ENCODE data around the gene LMBR1.
A peak's percentile ranks its signal among the peaks of the same experiment; 100 is the strongest.
"Not testable (repeated sequence)": the region's sequence is repeated elsewhere in the genome, so short reads cannot be mapped to it uniquely, and the experiment has no call there.

The LMBR1 gene

DNA sequence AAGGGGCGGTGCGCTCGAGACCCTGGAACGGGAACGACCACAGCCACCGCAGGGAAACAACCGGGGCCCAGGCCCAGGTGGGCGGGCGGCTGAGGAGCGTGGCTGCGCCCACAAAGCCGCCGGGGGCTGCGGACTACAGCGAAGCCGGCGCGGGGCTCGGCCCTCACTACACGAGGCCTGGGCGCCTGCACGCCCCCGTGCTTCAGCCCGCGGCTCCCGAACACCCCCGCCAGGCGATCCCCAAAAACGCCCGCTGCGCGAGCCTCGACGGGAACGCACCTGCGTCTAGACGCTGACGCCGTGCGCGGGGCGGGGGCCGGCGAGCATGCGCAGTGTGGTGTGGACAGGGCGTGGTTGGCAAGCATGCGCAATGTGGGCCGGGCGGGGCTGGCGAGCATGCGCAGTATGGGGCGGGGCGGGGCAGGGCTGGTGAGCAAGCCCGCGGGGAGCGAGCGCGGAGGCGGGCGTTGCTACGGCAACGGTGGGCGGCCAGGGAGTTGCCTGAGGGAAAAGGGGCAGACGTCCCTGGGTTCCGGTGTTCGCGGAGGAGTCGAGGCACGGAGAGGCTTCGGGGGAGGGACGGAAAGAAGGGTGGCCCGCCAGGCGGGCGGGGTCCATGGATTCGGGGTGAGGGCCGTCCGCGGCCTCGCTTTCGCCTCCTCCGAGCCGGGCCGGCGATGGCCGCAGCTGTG, 252.6 kb downstream of the LMBR1 start, which contains the start of gene RNF32:
TSS of gene RNF32 (plus strand) at position 518 of the 692 bp plus-strand sequence. CDS start 3,104 bp downstream, outside the sequence.
- peak within 1 kb of the TSS; percentile 83 for H3K9ac ChIP-seq (ENCODE audit: low read depth, low read length)
- no peaks in the 10 kb centered on the region for H3K36me3 ChIP-seq (ENCODE audit: insufficient read depth, low read length)

DNA sequence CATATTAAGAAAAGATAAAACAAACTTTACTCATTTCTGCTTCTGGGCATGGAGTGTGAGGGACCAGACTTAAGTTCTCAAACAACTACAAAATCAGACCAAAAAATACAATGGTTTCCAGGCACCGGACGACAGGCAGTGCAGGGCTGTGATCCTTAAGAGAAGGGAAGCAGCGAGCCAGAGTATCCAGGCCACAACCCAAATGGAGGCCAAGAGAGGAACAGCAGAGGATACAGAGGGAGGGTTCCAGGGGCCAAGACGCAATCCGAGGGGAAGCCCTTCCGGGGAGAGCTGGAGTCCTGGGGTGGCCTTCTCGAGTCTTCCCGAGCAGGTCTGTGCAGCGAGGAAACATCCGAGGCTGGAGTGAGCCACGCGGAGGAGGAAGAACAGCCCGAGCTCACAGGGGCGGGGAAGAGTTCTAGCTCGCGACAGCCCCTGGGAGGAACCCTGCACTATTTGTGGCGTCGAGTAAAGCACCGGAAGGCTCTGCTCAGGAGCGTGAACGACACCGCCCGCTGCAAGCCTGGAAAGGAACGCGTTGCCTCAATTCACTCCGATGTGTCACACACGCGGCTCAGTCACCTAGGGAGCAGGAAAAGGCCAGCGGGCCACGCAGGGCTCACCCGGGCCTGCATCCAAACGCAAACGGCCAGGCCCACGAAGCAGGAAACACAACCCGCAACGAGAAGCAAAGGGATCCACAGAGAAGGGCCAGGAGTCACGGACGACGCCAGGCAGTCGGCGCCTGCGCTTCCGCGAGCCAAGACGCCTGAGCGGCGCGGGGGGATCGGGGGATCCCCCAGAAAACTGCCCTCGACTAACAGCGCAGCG, 253.3 kb downstream of the LMBR1 start:
- H3K9me3 ChIP-seq (ENCODE audit: control insufficient read depth, insufficient read depth, low read length), result no peaks in the 10 kb centered on the region
- peak overlapping the region; percentile 61 for H3K9ac ChIP-seq (ENCODE audit: low read depth, low read length)
- H3K4me1 ChIP-seq (ENCODE audit: insufficient read depth, low read length), result 0 out of 2 replicates have a peak, but pooled peaks cover 4% of the 10 kb centered on the region
- no peaks in the 10 kb centered on the region for H3K36me3 ChIP-seq (ENCODE audit: insufficient read depth, low read length)

More for the DNA sequence above, 252.6 kb downstream of the LMBR1 start, which contains the start of gene RNF32:
- Histone ChIP-seq H3K9me3 (ENCODE audit: control insufficient read depth, insufficient read depth, low read length) (no peaks in the 10 kb centered on the region), H3K4me1 (ENCODE audit: insufficient read depth, low read length) (0 out of 2 replicates have a peak, but pooled peaks cover 4% of the 10 kb centered on the region)

DNA sequence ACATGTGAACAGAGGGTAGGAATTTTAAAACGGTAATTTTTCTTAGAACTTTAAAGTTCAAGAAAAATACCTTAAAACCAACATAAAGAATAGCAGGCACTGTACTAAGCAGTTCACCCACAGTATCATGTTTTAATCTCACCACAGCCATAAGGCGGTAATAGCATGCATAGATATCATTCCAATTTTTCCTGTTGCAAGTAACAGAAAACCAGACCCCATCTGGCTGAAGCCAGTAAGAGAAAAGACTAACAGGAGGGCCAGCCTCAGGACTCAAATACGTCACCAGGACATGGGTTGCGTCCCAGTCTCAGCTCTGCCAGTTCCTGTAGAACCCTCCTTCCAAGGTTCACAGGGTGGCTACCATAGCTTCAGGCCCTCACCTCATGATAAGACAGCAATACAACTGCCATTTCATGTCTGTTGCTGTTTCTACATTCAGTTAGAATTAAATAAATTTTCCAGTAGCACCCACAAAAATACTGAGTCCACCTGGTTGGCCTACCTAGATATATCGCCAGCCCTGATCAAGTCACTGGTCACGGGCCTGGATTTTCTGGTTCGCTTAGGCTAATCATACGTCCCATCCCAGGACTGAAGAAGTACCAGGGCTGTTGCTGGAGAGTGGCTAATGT, 254.4 kb downstream of the LMBR1 start:
- no peaks in the 10 kb centered on the region for H3K36me3 ChIP-seq (ENCODE audit: insufficient read depth, low read length)
- no peaks in the 10 kb centered on the region for H3K9me3 ChIP-seq (ENCODE audit: control insufficient read depth, insufficient read depth, low read length)
- peak overlapping the region; percentile 61; the same call in 1 of the 2 replicates for H3K9ac ChIP-seq (ENCODE audit: low read depth, low read length)
- 0 out of 2 replicates have a peak, but pooled peaks cover 4% of the 10 kb centered on the region for H3K4me1 ChIP-seq (ENCODE audit: insufficient read depth, low read length)

DNA sequence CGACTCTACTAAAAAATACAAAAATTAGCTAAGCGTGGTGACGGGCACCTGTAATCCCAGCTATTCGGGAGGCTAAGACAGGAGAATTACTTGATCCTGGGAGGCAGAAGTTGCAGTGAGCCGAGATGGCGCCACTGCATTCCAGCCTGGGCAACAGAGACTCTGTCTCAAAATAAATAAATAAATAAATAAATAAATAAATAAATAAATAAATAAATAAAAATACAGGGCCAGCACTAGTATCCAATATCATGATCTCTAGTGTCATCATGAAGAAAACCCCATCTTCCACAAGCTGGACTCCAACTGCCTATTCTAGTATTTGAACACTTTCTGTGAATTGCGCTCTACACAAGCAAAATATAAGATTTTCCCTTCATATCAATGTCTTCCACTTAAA, 255.9 kb downstream of the LMBR1 start:
- H3K36me3 ChIP-seq (ENCODE audit: insufficient read depth, low read length); H3K9ac ChIP-seq (ENCODE audit: low read depth, low read length); H3K9me3 ChIP-seq (ENCODE audit: control insufficient read depth, insufficient read depth, low read length): not testable (repeated sequence)

DNA sequence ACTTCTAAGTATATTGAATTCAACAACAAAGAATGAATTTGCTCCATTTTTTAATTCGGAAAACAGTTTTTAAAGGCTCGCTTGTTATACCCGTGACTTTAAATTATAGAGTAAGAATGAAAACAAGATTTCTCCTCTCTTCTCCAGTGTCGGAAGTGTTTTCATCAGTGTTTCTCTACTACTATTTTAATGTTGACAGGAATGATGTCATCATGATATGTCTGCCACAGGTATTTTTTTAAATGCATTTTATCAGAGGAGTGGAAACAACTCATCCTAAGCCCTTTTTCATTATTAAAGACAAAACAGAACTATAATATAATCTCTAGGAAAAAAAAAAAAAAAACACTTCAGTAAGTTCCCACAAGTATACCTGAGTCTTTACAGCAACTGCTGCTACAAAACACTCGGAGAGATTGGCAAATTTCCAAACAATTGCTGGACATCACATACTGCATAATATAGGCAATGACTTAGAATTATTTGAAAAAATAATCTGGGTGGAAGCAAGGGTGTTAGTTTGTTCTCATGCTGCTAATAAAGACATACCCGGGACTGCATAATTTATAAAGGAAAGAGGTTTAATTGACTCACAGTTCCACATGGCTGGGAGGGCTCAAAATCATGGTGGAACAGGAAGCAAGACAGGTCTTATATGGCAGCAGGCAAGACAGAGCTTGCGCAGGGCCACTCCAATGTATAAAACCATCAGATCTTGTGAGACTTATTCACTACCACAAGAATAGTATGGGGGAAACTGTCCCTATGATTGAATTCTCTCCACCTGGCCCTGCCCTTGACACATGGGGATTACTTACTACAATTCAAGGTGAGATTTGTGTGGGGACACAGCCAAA, 257.2 kb downstream of the LMBR1 start:
- Histone ChIP-seq H3K36me3 (ENCODE audit: insufficient read depth, low read length) (no peaks in the 10 kb centered on the region), H3K9ac (ENCODE audit: low read depth, low read length) (no peak overlapping the region), H3K4me1 (ENCODE audit: insufficient read depth, low read length) (no peaks in the 10 kb centered on the region)

More for the DNA sequence above, 255.9 kb downstream of the LMBR1 start:
- not testable (repeated sequence) for H3K4me1 ChIP-seq (ENCODE audit: insufficient read depth, low read length)

DNA sequence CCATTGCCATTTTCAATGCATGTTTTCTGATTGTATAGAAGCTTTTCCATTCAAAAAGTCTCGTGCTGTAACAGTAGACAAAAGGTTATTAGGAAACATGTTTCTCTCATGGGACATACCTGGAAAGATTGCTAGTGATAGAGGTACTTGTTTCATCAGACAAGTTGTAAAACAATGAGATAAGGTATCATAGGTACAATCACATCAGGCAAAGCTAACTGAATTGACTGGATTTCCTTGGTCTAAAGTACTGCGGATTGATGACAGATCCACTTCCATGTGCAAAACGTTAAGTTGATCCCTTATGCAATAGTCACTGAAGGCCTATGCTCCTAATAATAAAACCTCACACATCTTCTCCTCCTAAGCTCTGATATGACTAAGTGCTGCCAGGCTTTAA, 258.9 kb downstream of the LMBR1 start:
- Histone ChIP-seq H3K9me3 (ENCODE audit: control insufficient read depth, insufficient read depth, low read length) (0 out of 2 replicates have a peak, but pooled peaks cover 6% of the 10 kb centered on the region), H3K4me1 (ENCODE audit: insufficient read depth, low read length) (no peaks in the 10 kb centered on the region), H3K9ac (ENCODE audit: low read depth, low read length) (no peak overlapping the region), H3K36me3 (ENCODE audit: insufficient read depth, low read length) (peaks cover 3% of the 10 kb centered on the region; the same call in 1 of the 2 replicates)

More for the DNA sequence above, 257.2 kb downstream of the LMBR1 start:
- H3K9me3 ChIP-seq (ENCODE audit: control insufficient read depth, insufficient read depth, low read length), result no peaks in the 10 kb centered on the region

DNA sequence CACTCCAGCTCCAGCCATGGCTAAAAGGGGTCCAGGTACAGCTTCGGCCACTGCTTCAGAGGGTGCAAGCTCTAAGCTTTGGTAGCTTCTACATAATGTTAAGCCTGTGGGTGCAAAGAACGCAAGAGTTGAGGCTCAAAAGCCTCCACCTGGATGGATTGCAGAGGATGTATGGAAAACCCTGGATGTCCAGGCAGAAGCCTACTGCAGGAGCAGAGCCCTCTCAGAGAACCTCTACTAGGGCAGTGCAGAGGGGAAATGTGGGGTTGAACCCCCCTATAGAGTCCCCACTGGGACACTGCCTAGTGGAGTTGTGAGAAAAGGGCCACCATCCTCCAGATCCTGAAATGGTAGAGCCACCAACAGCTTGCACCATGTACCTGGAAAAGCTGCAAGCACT, 263.1 kb downstream of the LMBR1 start:
- Histone ChIP-seq H3K4me1 (ENCODE audit: insufficient read depth, low read length) (peaks cover 6% of the 10 kb centered on the region; the same call in 1 of the 2 replicates), H3K9ac (ENCODE audit: low read depth, low read length) (no peak overlapping the region), H3K9me3 (ENCODE audit: control insufficient read depth, insufficient read depth, low read length) (peaks cover 13% of the 10 kb centered on the region; the same call in 1 of the 2 replicates), H3K36me3 (ENCODE audit: insufficient read depth, low read length) (peaks cover 3% of the 10 kb centered on the region; the same call in 1 of the 2 replicates)

DNA sequence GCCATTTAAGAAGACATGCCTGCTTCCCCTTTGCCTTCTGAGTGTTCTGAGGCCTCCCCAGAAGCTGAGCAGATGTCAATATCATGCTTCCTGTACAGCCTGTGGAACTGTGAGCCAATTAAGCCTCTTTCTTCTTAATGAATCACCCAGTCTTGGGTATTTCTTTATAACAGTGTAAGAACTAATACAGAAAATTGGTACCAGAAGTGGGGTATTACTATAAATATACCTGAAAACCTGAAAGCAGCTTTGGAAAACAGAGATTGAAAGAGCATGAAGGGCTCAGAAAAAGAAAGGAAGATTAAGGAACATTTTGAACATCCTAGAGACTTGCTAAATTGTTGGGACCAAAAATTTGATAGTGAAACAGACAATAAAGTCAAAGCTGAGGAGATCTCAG, 264.4 kb downstream of the LMBR1 start:
- H3K4me1 ChIP-seq (ENCODE audit: insufficient read depth, low read length), result peaks cover 6% of the 10 kb centered on the region; the same call in 1 of the 2 replicates
- peaks cover 3% of the 10 kb centered on the region; the same call in 1 of the 2 replicates for H3K36me3 ChIP-seq (ENCODE audit: insufficient read depth, low read length)
- no peak overlapping the region for H3K9ac ChIP-seq (ENCODE audit: low read depth, low read length)
- peaks cover 13% of the 10 kb centered on the region; the same call in 1 of the 2 replicates for H3K9me3 ChIP-seq (ENCODE audit: control insufficient read depth, insufficient read depth, low read length)
